IPS-NIHi7 (cell line): ENCODE results near the gene KCNMA1.
A peak's percentile ranks its signal among the peaks of the same experiment; 100 is the strongest.

Experiments used
- DNase-seq: peaks from one replicate; pipeline ENCODE4 v3.0.0; 2012; ENCODE audit warnings: mixed read lengths; ENCODE audit errors: extremely low spot score

The KCNMA1 gene

GRCh38 chr10:77081481-77081891 lies 556.1 kb downstream of the KCNMA1 start:
- peak; percentile 24 for DNase-seq

GRCh38 chr10:77080361-77081027 lies 557.1 kb downstream of the KCNMA1 start:
- DNase-seq = no peak

- no peak for DNase-seq
Measured at GRCh38 chr10:77079592-77080300, 557.9 kb downstream of the KCNMA1 start.

DNA sequence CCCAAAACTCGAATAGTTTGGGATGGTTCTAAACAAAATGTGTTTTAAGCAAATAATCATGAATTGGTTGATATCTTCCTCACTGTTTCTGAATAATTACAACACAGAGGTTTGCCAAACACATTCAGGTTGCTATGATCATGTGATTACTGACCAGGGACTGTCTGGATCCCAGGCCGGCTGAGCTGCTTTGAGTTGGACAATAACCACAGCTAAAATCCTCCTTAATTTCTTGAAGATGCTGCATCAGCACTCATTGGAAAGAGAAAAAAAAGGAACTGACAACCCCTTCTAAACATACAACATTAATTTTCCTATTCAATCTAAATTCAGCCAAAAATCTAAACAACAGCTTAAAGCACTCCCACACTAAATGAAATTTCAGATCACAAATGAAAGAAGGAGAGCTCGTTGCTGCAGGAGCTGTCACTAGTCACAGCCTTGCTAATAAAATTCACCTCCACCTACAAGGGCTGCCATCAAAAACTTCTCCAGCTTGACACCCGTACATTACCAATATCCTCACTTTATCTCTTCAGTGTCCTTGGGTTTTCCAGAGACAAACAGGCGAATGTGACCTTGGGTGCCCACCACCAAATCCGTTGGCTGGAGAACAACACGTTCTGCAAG lies 560.2 kb downstream of the KCNMA1 start:
- DNase-seq = no peak

DNA sequence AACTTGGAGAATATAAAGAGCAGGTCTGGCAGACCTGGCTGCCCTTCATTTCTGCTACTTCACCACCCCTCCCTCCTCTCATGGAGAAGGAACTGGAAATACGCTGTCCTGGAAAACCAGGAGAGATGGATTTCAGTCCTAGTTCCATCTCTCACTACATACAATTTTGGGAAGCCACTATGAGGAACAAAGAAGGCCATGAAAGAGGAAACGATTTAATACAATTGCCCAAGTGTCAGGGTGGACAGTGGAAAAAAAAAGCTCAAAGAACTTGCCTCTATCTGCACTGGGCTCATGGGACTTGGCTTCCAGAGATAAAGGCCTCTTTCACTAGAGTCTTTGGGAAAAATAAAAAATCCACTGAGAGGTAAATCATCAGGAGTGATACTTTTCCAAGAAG lies 561.7 kb downstream of the KCNMA1 start:
- DNase-seq = no peak

- no peak for DNase-seq
Measured at GRCh38 chr10:77074104-77074624, 563.4 kb downstream of the KCNMA1 start.

GRCh38 chr10:77073663-77073960 lies 564.0 kb downstream of the KCNMA1 start:
- DNase-seq = no peak

DNA sequence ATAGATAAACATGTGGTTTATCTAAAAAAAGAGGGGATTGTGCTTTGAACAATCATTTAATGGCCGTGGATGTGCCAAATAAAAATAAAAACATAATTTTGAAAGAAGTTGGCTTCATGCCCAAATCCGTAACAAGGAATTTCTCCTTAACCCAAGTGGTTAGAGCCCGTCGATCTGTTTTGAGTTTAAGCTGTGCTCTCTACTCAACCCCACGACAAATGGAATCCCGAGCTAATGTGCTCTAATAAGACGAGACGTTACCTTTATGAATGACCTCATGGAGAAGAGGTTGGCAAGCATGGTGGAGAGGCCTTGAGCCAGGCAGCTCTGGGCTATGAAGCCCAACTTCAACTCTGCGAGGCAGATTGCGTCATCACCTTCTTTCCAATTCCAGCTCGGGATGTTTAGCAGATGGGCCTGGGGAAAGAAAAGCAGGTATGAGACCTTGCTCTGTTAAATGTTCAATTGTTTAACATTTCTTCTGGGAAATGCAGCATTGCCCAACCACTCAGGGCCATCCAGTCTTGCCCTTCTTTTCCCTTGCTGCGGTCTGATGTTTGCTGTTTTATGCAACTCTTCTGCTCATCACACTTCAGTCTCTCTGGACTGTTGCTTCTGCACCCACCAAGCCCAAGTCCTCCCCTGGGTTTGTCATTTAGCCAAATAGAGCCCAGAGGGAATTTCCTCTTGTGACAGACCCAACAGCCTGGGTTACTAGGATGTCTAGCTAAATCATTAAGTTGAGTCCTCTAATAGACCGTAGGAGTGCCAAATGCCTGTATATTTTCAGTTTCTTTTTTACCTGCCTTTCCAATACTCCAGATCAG lies 564.6 kb downstream of the KCNMA1 start:
- no peak for DNase-seq

- DNase-seq = no peak
Measured at GRCh38 chr10:77072361-77072835, 565.2 kb downstream of the KCNMA1 start.

DNA sequence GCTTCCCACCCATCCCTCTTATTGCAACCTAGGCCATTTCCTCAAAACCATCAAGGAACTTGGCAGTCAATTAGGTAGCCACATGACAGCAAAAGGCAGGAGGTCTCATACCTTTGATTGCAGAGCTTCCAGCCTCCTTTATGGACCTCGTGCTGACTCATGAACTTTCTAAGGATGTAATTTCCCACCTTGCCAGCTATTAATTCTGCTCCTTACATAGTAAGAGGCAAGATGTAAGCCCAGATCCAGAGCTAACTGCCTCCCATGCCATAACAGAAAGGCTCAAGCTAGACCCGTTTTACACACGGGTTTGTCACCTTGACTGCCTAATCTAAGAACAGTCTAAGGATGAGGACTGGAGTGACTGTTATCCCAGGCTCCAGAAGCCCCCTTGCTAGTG lies 565.7 kb downstream of the KCNMA1 start:
- DNase-seq = no peak

DNA sequence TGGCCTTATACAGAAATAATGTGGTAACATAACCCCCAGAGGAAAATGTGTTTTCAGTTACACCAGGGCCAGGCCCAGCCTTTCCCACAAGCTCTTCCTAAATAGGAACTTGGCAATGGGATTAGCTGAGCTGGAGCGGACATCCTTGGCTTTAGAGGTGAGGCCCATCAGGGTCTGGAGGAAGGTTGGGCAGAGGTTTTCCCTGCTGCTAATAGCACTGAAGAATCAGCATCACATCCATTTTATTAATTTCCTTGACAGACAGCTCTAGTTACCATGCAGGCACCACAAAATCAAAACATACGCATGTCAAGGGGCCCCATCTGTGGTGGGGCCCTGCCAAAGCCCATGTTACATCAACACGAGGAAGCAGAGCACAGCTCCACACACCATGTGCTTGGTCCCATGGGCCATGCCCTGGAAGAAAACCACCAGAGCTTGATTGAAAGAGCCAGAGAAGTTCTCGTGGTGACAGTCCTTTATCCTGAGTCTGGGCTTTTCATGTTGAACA lies 566.6 kb downstream of the KCNMA1 start:
- no peak for DNase-seq

- no peak for DNase-seq
Measured at GRCh38 chr10:77070346-77070745, 567.3 kb downstream of the KCNMA1 start.

DNA sequence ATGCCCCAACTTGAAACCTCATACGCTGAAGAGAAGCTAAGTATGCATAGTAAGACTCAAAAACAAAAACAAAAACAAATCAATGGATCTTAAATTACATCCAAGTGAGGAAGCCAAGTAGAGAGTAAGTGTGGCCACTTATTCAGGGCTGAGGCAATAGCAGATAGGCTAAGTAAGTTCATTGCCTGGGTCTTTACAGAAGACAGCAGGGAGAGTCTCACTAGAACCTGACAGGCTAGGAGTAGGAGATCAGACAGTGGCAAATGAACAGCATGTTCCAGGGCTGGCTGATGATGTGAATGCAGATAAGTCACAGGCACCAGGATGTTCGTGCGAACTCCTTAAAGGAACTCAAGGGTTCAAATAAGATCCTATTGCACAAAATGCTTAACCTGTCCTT lies 568.6 kb downstream of the KCNMA1 start:
- DNase-seq = no peak

DNA sequence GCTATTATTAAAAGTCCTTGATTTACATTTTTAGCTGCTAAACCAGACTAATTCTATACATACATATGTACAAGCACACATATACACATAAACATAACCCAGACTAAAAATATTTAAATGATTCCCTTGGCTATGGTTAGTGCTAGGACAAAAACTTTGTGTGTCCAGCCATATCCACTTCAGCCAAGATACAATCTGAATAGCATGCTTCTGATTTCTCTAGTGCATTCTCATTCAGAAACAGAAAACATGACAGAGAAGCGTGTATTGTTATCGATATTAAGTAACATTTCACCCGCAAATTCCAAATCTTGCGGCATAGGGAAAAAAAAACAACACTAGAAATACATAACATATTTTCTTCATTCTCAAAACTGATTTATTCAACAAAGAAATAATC lies 569.3 kb downstream of the KCNMA1 start:
- DNase-seq = no peak

DNA sequence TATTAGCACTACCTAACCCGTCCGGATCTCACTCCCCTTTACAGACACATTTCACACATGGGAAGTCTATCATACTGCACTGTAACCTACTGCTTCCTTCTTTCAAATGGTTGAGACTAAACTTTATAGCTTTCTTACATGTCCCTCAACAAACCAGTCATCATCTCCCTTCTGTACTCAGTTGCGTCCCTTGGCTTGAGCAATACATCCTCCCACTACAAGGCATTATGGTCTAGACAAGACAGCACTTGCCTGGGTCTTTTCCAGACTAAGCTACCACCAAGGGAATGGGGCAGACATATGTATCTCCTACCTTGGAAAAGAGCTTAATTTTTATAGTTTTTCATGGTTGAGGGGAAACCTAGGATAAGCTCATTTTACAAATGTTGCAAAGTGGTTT lies 575.2 kb downstream of the KCNMA1 start:
- DNase-seq = no peak

DNA sequence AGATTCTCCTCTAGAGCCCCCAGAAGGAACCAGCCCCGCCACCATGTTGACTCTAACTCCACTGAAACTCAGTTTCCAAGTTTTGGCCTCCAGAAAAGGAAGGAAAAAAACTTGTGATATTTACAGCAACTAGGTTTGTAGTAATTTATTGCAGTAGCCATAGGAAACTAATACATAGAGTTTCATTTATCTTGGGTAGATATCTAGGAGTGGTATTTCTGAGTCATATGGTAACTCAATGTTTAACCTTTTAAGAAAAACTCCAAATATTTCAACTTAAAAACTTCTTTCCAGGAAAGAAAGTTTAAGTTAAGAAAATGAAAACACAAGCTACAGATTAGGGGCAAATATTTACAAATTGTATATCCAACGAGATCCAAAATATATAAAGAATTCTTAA lies 576.7 kb downstream of the KCNMA1 start:
- DNase-seq = no peak

GRCh38 chr10:77056650-77057049 lies 581.0 kb downstream of the KCNMA1 start:
- DNase-seq = no peak

DNA sequence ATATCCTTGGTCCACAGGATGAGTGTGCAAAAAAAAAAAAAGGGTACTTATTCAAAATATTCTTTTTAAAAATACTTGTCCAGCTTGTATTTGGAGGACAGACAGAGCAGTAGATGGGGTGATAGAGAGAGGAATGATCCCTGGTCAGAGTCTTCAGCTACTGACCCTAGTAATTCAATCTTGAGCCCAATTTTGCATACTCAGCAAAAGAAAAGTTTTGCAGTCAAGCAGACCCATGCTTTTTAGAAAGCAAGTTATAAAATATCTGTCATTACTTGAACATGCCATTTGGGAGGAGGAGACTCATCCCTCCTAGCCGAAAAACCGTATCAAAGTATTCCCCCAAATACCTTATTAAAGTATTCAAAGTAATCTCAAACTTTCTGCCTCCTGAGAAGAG lies 585.0 kb downstream of the KCNMA1 start:
- no peak for DNase-seq

DNA sequence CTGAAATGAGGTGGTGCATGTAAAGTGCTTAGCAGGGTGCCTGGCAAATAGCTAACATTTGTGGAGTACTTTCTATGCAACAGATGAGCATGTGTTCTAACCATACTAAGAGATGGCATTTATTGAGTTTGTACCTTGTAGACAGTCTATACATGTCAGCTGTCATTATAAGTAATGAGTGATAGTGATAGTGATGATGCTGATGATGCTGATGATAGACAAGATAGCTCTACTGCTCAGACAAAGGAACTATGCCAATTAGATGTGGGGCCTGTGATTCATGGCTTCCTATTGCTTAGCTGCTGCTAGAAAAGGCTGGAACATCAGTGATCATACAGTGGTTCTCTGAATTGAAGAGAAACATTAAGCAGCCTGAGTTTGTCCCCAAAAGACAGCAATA lies 585.8 kb downstream of the KCNMA1 start:
- DNase-seq = no peak

DNA sequence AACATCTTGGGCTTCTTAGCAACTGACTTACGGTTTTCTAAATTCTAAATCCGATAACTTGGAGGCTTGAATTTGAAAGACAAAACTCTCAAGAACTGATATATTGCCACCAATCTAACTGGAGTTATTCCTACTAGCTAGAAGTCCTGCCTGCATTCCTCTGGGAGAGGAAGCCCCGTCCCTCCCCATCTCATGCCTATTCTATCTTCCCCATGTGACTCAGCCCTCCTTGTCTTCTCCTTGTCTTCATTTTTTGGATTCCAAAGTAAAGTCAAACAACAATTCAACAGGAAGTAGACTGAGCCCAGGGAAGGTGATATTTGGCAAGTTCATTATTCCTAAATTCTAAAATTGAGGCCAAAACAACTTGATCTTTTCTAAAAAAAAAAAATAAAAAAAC lies 587.7 kb downstream of the KCNMA1 start:
- no peak for DNase-seq

DNA sequence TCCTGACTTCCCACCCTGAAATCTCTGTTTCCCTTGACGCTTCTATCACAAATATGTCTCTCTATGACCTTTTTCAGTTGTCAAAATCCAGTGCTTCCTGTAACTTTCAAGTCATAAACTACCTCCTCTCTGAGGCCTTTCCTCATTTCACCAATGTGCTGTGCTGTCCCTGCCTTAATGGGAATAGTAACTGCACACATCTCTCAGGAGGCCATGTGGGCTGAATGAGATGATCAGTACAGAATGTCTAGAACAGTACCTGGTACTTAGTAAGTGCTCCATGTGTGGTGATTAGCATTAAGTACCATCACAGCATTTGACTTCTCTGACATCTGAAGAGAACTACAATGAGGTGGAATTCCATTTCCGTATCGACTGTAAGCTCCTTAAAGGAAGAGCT lies 588.5 kb downstream of the KCNMA1 start:
- DNase-seq = no peak

DNA sequence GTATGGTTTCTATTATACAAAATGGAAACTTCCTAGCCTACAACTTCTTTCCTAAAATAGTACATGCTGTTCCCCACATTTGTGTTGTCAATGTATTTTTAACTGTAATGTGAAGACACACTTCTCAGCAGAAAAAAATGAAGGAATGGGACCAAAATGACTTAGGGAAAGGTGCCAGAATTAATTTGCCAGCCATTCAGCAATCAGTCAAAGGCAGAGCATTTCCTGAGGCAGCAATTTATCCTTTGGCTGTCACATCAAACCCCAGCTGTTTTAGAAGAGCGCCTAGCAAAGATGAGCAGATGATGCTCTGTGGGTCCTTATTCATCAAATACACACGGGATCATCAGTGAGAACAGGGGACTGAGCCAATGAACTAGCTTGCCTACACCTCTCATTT lies 592.5 kb downstream of the KCNMA1 start:
- DNase-seq = no peak
